Hematopoietic multipotent progenitor cell treated with erythropoietin and hydrocortisone succinate and interleukin-3 and kit ligand, for 4 days (in vitro differentiated cells): Measurements from ENCODE around the gene PARP2.
"Not testable (repeated sequence)": the region's sequence is repeated elsewhere in the genome, so short reads cannot be mapped to it uniquely, and the experiment has no call there.

Source experiments
- DNase-seq: peaks from one replicate; pipeline ENCODE4 v3.0.0-alpha.2; 2015

The PARP2 gene

GRCh38 chr14:20343092-20343861, at the start of gene PARP2:
Gene PARP2 (plus strand): TSS chr14:20343635. CDS start chr14:20343642, 7 bp downstream.
- peak; percentile 100 for DNase-seq

- DNase-seq = no peak
These were observed 48.8 kb upstream of the PARP2 start for GRCh38 chr14:20294636-20295035.

- DNase-seq = no peak
These were observed 48.4 kb upstream of the PARP2 start for GRCh38 chr14:20295067-20295466.

- peak; percentile 77 for DNase-seq
These were observed 41.2 kb upstream of the PARP2 start for GRCh38 chr14:20302042-20302755.

GRCh38 chr14:20305265-20306078, 38.0 kb upstream of the PARP2 start, which contains the start of gene TTC5:
Gene TTC5 (minus strand): TSS chr14:20305951. CDS start chr14:20305937, 14 bp downstream.
- peak; percentile 95 for DNase-seq

- no peak for DNase-seq
These were observed 37.4 kb upstream of the PARP2 start for GRCh38 chr14:20306079-20306423.

- no peak for DNase-seq
These were observed 29.4 kb upstream of the PARP2 start for GRCh38 chr14:20314026-20314425.

- DNase-seq = no peak
These were observed 25.7 kb upstream of the PARP2 start for GRCh38 chr14:20317720-20318119.

- DNase-seq = peak; percentile 86
These were observed 16.2 kb upstream of the PARP2 start for GRCh38 chr14:20327005-20327869.

GRCh38 chr14:20328705-20329104, 14.7 kb upstream of the PARP2 start:
- DNase-seq = no peak

GRCh38 chr14:20329355-20329754, 14.1 kb upstream of the PARP2 start:
- DNase-seq = no peak

GRCh38 chr14:20331053-20331613, 12.3 kb upstream of the PARP2 start:
- peak; percentile 43 for DNase-seq

- no peak for DNase-seq
These were observed 11.0 kb upstream of the PARP2 start for GRCh38 chr14:20332431-20332787.

GRCh38 chr14:20332788-20333493, 10.5 kb upstream of the PARP2 start, which contains the start of gene CCNB1IP1:
Gene CCNB1IP1 (minus strand): TSS chr14:20333279. CDS start chr14:20316523, 16,756 bp downstream.
- peak; percentile 94 for DNase-seq

GRCh38 chr14:20333494-20333841, 10.0 kb upstream of the PARP2 start:
- DNase-seq = no peak

- no peak for DNase-seq
These were observed 9.4 kb upstream of the PARP2 start for GRCh38 chr14:20334017-20334416.

- DNase-seq = not testable (repeated sequence)
These were observed 2.4 kb upstream of the PARP2 start for GRCh38 chr14:20341032-20341431.

GRCh38 chr14:20341646-20342045, 1.8 kb upstream of the PARP2 start:
- DNase-seq = no peak

GRCh38 chr14:20343862-20344220, 406 bp downstream of the PARP2 start:
- DNase-seq = no peak

GRCh38 chr14:20345366-20345765, 1.9 kb downstream of the PARP2 start:
- no peak for DNase-seq

GRCh38 chr14:20346713-20347112, 3.3 kb downstream of the PARP2 start:
- DNase-seq = no peak

GRCh38 chr14:20347747-20348146, 4.3 kb downstream of the PARP2 start:
- DNase-seq = no peak
